PC-9 (cell line): Measurements from ENCODE around the gene CREB3L1.

Experiments used
- CTCF ChIP-seq: fragments of 200-600 bp; sonication (generic); conservative IDR thresholded peaks from 2 replicates; pipeline ENCODE4 v1.6.1; 2017; ENCODE audit warnings: mixed run types, antibody characterized with exemption, mild to moderate bottlenecking, moderate library complexity
- EZH2 ChIP-seq: fragments of 200-600 bp; sonication (generic); IDR thresholded peaks from 2 replicates; pipeline ENCODE4 v1.8.0; 2017; ENCODE audit warnings: antibody characterized with exemption, low read depth

- TF ChIP-seq CTCF (peak; percentile 98), EZH2 (no peak)
Observed at GRCh38 chr11:46238967-46239800, 38.3 kb upstream of the CREB3L1 start.
